ENCODE measurements around the gene PWP2.

- TF ChIP-seq RARB (CRISPR knock-in tag; IDR thresholded peaks at IDR 0.05) (no peak), OSR1 (CRISPR knock-in tag; IDR thresholded peaks at IDR 0.05) (no peak), CREB5 (CRISPR knock-in tag; IDR thresholded peaks at IDR 0.05; ENCODE audit: low read depth) (no peak), ZNF565 (CRISPR knock-in tag; conservative IDR thresholded peaks at IDR 0.05; ENCODE audit: low read depth) (no peak), GLIS3 (CRISPR knock-in tag; IDR thresholded peaks at IDR 0.05) (no peak), PATZ1 (CRISPR knock-in tag; IDR thresholded peaks at IDR 0.05; ENCODE audit: borderline replicate concordance) (no peak), SNAI2 (CRISPR knock-in tag; IDR thresholded peaks at IDR 0.05) (no peak), ISL1 (CRISPR knock-in tag; IDR thresholded peaks at IDR 0.05) (no peak), ZFP3 (CRISPR knock-in tag; IDR thresholded peaks at IDR 0.05) (no peak), ARNTL (CRISPR knock-in tag; IDR thresholded peaks at IDR 0.05; ENCODE audit: borderline replicate concordance, low read depth) (no peak), ZC3H10 (CRISPR knock-in tag; IDR thresholded peaks at IDR 0.05) (no peak)
These were observed 23.4 kb upstream of the PWP2 start for GRCh38 chr21:44083631-44084291.
